HEK293 (cell line): ENCODE measurements around the gene LSS.

Source experiments
- CTCF ChIA-PET: fragments of 350-600 bp; formaldehyde crosslinking; extraction: SDS; loops from one replicate; lab custom pipeline; 2021; ENCODE audit warnings: antibody characterized with exemption; lab: Yijun Ruan, JAX
- POLR2A ChIA-PET: fragments of 300-600 bp; formaldehyde crosslinking; extraction: SDS; loops from one replicate; lab custom pipeline; 2020; ENCODE audit warnings: antibody characterized with exemption, inconsistent platforms; lab: Yijun Ruan, JAX
- H3K27ac ChIP-seq: fragments of 200-500 bp; sonication (Bioruptor generic); 2 replicates; pipeline ENCODE4 v1.5.1; 2014; ENCODE audit warnings: low read depth, low read length, control low read depth, inconsistent platforms; ENCODE audit errors: extremely low read depth
- H3K36me3 ChIP-seq, 2 experiments: fragments of 200-500 bp in 1 of 2; sonication (Bioruptor generic) in 1 of 2; 1 replicate in 1 of 2; 2 replicates in 1 of 2; pipeline ENCODE4 v1.5.1; 2014 to 2017; ENCODE audit warnings: inconsistent platforms in 2 of 2, low read length in 2 of 2; ENCODE audit not compliant: control insufficient read depth in 2 of 2, insufficient read depth in 1 of 2
- H3K4me1 ChIP-seq: fragments of 200-500 bp; sonication (Bioruptor generic); 2 replicates; pipeline ENCODE4 v1.5.1; 2014; ENCODE audit warnings: mild to moderate bottlenecking, low read length, inconsistent platforms; ENCODE audit not compliant: control insufficient read depth, insufficient read depth
- H3K4me3 ChIP-seq: 2 replicates; pipeline ENCODE4 v1.5.1; 2011; ENCODE audit warnings: low read depth, mild to moderate bottlenecking, control low read depth, low read length, moderate library complexity
- H3K9me3 ChIP-seq: fragments of 200-500 bp; sonication (Bioruptor generic); 2 replicates; pipeline ENCODE4 v1.5.1; 2014; ENCODE audit warnings: low read depth, low read length, inconsistent platforms; ENCODE audit not compliant: control insufficient read depth, insufficient read depth
- EGR2 ChIP-seq: fragments of 450-650 bp; formaldehyde crosslinking; IDR thresholded peaks from 2 replicates; pipeline ENCODE4 v1.5.1; 2016; ENCODE audit warnings: low read depth, missing biosample characterization, missing genetic modification characterization
- GFI1B ChIP-seq: fragments of 450-650 bp; formaldehyde crosslinking; IDR thresholded peaks from 2 replicates; pipeline ENCODE4 v1.5.1; 2016; ENCODE audit warnings: missing biosample characterization, missing genetic modification characterization
- HOXC10 ChIP-seq: sonication (generic); formaldehyde crosslinking; IDR thresholded peaks from 2 replicates; pipeline ENCODE4 v1.8.1; 2023; ENCODE audit warnings: mild to moderate bottlenecking, missing genetic modification reagents
- MYNN ChIP-seq: fragments of 450-650 bp; formaldehyde crosslinking; IDR thresholded peaks from 2 replicates; pipeline ENCODE4 v1.5.1; 2016; ENCODE audit warnings: missing biosample characterization, missing genetic modification characterization, borderline replicate concordance
- SCRT2 ChIP-seq: fragments of 450-650 bp; formaldehyde crosslinking; IDR thresholded peaks from 2 replicates; pipeline ENCODE4 v1.5.1; 2016; ENCODE audit warnings: missing biosample characterization, missing genetic modification characterization
- TRIM28 ChIP-seq: IDR thresholded peaks from 2 replicates; pipeline ENCODE4 v1.6.1; 2011; ENCODE audit warnings: low read length, control low read depth, borderline replicate concordance
- ZBTB20 ChIP-seq: fragments of 450-650 bp; formaldehyde crosslinking; IDR thresholded peaks from 2 replicates; pipeline ENCODE4 v1.5.1; 2016; ENCODE audit warnings: missing biosample characterization, missing genetic modification characterization
- ZNF292 ChIP-seq: fragments of 450-650 bp; formaldehyde crosslinking; IDR thresholded peaks from 2 replicates; pipeline ENCODE4 v1.5.1; 2016; ENCODE audit warnings: low read depth, missing biosample characterization, missing genetic modification characterization, borderline replicate concordance
- ZNF354C ChIP-seq: fragments of 450-650 bp; formaldehyde crosslinking; IDR thresholded peaks from 2 replicates; pipeline ENCODE4 v1.5.1; 2016; ENCODE audit warnings: missing biosample characterization, missing genetic modification characterization, low read depth, borderline replicate concordance
- ZNF510 ChIP-seq: fragments of 450-650 bp; formaldehyde crosslinking; IDR thresholded peaks from 2 replicates; pipeline ENCODE4 v1.5.1; 2018; ENCODE audit warnings: mild to moderate bottlenecking, missing genetic modification characterization, missing biosample characterization; ENCODE audit not compliant: insufficient replicate concordance
- ZSCAN23 ChIP-seq: fragments of 450-650 bp; formaldehyde crosslinking; IDR thresholded peaks from 2 replicates; pipeline ENCODE4 v1.5.1; 2016; ENCODE audit warnings: missing biosample characterization, missing genetic modification characterization
- TF ChIP-seq, protein P1 (sequence below): fragments of 450-650 bp; formaldehyde crosslinking; IDR thresholded peaks from 2 replicates; pipeline ENCODE4 v1.5.1; 2016; ENCODE audit warnings: missing biosample characterization, missing genetic modification characterization, low read depth
- TF ChIP-seq, protein P2 (sequence below): fragments of 450-650 bp; formaldehyde crosslinking; IDR thresholded peaks from 2 replicates; pipeline ENCODE4 v1.5.1; 2017; ENCODE audit warnings: missing biosample characterization, missing genetic modification characterization
- TF ChIP-seq, protein P3 (sequence below): fragments of 450-650 bp; IDR thresholded peaks from 2 replicates; pipeline ENCODE4 v1.5.1; 2018; ENCODE audit warnings: missing biosample characterization, mild to moderate bottlenecking, missing genetic modification characterization
- TF ChIP-seq, protein P4 (sequence below): fragments of 450-650 bp; formaldehyde crosslinking; IDR thresholded peaks from 2 replicates; pipeline ENCODE4 v1.5.1; 2016; ENCODE audit warnings: missing biosample characterization, missing genetic modification characterization
- TF ChIP-seq, protein P5 (sequence below): fragments of 450-650 bp; formaldehyde crosslinking; IDR thresholded peaks from 2 replicates; pipeline ENCODE4 v1.5.1; 2017; ENCODE audit warnings: missing biosample characterization, missing genetic modification characterization
- TF ChIP-seq, protein P6 (sequence below): fragments of 450-650 bp; formaldehyde crosslinking; IDR thresholded peaks from 2 replicates; pipeline ENCODE4 v1.5.1; 2016; ENCODE audit warnings: missing biosample characterization, missing genetic modification characterization

The LSS gene

DNA sequence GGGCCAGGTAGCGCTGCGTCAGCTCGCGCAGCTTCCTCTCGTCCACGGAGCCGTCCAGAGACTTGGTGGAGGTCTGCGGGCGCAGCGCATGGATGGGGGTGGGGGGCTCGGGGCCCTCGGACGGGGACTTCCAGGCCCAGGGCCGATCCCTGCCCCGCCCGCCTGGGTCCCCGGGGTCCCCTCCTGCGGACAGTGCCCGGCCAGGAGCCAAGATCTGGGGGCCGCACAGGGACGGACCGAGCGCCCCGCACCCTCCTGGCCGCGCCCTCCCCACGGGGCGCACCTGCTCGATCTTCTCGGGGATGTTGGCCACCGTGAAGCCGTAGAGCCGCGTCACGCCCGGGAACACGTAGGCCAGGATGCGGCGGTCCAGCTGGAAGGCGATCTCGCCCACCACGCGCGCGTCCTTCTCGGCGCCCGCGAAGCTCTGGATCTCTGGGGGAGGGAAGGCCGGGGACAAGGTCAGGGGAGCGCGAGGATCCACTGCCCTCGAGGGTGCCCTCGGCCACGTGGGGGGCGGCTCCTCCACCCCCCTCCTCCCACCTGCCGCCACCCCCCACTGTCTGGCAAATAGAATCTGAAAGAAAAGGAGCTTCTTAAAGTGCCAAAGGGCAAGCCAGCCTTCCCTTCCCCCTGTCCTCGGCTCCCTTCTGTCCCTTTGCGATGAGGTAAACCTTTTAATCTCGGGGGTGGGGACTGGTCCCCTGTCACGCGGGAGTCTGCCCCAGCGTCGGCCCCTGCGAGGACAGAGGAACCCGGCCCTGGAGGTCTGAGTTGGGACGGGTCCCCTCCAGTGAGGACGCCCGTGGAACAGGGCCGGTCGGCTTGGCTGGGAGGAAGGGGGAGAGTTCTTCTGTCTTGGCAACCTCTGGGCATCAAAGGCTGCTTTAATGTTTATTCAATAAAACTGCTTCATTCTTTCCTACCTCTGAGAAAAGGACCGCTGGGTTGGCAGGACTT, 66.7 kb downstream of the LSS start:
- H3K4me1 ChIP-seq, result no peaks in the 10 kb centered on the region
- ChIA-PET POLR2A (no interaction called here), CTCF (interaction anchor here (0.6 to 2.8 kb wide), 3 partner anchors 9 to 42 kb away, joined by 3 to 9 read pairs (median 3); no protein-coding TSS in a partner anchor)
- no peaks in the 10 kb centered on the region for H3K9me3 ChIP-seq
- TF ChIP-seq ZNF510 (tag by site-specific recombination) (no peak), EGR2 (tag by site-specific recombination) (no peak)
- no peak overlapping the region for H3K4me3 ChIP-seq
- no peaks in the 10 kb centered on the region for H3K36me3 ChIP-seq
- H3K27ac ChIP-seq, result no peak overlapping the region

DNA sequence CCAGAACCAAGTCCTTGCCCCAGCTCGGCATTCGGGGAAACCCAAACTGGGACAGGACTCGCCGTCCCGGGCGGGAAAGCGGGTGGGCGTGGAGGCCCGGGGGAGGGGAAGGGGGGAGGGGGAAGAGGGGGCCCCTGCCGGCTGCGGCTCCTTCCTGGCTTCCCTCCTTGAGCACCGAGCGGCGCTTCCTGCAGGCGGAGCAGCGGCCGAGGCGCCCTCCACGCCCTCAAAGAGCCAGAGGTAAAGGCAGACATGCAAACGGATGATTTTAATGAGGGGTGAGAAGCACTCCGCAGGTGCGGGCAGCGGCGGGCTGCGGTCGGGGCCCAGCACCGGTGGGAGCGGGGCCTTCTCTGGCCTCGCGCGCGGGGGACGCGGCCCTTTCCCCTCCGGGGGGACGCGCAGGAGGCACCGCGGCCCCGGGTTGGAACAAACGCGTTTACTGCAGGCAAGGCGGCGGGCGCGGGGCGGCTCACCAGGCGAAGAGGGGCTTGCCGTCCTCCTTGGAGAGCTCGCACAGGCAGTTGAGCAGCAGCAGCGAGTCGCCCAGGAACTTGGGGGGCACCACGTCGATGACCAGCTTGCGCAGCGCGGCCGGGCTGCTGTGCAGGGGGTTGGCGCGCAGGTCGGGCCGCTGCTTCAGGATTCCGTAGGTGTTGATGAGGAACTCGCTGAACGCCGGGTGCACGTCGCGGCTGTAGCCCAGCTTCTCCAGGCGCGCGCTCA, 67.5 kb downstream of the LSS start:
- no peak overlapping the region for H3K4me3 ChIP-seq
- CTCF ChIA-PET, result no interaction called here
- no peak for TF ChIP-seq ZBTB20 (tag by site-specific recombination)
- no peak for TF ChIP-seq ZNF354C (tag by site-specific recombination)
- no peak for TF ChIP-seq SCRT2 (tag by site-specific recombination)

DNA sequence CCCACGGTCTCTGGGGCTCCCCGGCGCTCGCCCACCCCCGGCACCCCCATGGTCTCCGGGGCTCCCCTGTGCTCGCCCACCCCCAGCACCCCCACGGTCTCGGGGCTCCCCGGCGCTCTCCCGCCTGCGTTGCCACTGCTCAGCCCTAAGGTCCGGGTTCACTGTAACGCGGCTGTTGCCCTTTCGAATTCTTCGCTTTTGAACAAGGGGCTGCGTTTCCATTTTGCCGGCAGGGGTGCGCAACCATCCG, 68.0 kb downstream of the LSS start:
- Histone ChIP-seq H3K27ac (no peak overlapping the region), H3K9me3 (no peaks in the 10 kb centered on the region), H3K4me3 (no peak overlapping the region), H3K36me3 (no peaks in the 10 kb centered on the region), H3K4me1 (no peaks in the 10 kb centered on the region)
- CTCF ChIA-PET, result no interaction called here
- POLR2A ChIA-PET, result no interaction called here
- no peak for TF ChIP-seq MYNN
- TF ChIP-seq, protein P1, sequence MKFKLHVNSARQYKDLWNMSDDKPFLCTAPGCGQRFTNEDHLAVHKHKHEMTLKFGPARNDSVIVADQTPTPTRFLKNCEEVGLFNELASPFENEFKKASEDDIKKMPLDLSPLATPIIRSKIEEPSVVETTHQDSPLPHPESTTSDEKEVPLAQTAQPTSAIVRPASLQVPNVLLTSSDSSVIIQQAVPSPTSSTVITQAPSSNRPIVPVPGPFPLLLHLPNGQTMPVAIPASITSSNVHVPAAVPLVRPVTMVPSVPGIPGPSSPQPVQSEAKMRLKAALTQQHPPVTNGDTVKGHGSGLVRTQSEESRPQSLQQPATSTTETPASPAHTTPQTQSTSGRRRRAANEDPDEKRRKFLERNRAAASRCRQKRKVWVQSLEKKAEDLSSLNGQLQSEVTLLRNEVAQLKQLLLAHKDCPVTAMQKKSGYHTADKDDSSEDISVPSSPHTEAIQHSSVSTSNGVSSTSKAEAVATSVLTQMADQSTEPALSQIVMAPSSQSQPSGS (tag by site-specific recombination), result no peak
- TF ChIP-seq GFI1B, result no peak
- TF ChIP-seq, protein P2, sequence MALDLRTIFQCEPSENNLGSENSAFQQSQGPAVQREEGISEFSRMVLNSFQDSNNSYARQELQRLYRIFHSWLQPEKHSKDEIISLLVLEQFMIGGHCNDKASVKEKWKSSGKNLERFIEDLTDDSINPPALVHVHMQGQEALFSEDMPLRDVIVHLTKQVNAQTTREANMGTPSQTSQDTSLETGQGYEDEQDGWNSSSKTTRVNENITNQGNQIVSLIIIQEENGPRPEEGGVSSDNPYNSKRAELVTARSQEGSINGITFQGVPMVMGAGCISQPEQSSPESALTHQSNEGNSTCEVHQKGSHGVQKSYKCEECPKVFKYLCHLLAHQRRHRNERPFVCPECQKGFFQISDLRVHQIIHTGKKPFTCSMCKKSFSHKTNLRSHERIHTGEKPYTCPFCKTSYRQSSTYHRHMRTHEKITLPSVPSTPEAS (tag by site-specific recombination), result no peak
- TF ChIP-seq ZNF510 (tag by site-specific recombination), result no peak
- TF ChIP-seq, protein P3, sequence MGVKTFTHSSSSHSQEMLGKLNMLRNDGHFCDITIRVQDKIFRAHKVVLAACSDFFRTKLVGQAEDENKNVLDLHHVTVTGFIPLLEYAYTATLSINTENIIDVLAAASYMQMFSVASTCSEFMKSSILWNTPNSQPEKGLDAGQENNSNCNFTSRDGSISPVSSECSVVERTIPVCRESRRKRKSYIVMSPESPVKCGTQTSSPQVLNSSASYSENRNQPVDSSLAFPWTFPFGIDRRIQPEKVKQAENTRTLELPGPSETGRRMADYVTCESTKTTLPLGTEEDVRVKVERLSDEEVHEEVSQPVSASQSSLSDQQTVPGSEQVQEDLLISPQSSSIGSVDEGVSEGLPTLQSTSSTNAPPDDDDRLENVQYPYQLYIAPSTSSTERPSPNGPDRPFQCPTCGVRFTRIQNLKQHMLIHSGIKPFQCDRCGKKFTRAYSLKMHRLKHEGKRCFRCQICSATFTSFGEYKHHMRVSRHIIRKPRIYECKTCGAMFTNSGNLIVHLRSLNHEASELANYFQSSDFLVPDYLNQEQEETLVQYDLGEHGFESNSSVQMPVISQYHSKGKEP, result no peak
- TF ChIP-seq, protein P4, sequence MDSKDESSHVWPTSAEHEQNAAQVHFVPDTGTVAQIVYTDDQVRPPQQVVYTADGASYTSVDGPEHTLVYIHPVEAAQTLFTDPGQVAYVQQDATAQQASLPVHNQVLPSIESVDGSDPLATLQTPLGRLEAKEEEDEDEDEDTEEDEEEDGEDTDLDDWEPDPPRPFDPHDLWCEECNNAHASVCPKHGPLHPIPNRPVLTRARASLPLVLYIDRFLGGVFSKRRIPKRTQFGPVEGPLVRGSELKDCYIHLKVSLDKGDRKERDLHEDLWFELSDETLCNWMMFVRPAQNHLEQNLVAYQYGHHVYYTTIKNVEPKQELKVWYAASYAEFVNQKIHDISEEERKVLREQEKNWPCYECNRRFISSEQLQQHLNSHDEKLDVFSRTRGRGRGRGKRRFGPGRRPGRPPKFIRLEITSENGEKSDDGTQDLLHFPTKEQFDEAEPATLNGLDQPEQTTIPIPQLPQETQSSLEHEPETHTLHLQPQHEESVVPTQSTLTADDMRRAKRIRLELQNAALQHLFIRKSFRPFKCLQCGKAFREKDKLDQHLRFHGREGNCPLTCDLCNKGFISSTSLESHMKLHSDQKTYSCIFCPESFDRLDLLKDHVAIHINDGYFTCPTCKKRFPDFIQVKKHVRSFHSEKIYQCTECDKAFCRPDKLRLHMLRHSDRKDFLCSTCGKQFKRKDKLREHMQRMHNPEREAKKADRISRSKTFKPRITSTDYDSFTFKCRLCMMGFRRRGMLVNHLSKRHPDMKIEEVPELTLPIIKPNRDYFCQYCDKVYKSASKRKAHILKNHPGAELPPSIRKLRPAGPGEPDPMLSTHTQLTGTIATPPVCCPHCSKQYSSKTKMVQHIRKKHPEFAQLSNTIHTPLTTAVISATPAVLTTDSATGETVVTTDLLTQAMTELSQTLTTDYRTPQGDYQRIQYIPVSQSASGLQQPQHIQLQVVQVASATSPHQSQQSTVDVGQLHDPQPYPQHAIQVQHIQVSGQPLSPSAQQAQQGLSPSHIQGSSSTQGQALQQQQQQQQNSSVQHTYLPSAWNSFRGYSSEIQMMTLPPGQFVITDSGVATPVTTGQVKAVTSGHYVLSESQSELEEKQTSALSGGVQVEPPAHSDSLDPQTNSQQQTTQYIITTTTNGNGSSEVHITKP (tag by site-specific recombination), result no peak
- TF ChIP-seq HOXC10 (CRISPR knock-in tag), result no peak
- TF ChIP-seq TRIM28, result no peak
- TF ChIP-seq ZNF292 (tag by site-specific recombination), result no peak
- TF ChIP-seq, protein P5, sequence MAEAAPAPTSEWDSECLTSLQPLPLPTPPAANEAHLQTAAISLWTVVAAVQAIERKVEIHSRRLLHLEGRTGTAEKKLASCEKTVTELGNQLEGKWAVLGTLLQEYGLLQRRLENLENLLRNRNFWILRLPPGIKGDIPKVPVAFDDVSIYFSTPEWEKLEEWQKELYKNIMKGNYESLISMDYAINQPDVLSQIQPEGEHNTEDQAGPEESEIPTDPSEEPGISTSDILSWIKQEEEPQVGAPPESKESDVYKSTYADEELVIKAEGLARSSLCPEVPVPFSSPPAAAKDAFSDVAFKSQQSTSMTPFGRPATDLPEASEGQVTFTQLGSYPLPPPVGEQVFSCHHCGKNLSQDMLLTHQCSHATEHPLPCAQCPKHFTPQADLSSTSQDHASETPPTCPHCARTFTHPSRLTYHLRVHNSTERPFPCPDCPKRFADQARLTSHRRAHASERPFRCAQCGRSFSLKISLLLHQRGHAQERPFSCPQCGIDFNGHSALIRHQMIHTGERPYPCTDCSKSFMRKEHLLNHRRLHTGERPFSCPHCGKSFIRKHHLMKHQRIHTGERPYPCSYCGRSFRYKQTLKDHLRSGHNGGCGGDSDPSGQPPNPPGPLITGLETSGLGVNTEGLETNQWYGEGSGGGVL, result no peak
- no peak for TF ChIP-seq ZSCAN23 (tag by site-specific recombination)
- TF ChIP-seq, protein P6, sequence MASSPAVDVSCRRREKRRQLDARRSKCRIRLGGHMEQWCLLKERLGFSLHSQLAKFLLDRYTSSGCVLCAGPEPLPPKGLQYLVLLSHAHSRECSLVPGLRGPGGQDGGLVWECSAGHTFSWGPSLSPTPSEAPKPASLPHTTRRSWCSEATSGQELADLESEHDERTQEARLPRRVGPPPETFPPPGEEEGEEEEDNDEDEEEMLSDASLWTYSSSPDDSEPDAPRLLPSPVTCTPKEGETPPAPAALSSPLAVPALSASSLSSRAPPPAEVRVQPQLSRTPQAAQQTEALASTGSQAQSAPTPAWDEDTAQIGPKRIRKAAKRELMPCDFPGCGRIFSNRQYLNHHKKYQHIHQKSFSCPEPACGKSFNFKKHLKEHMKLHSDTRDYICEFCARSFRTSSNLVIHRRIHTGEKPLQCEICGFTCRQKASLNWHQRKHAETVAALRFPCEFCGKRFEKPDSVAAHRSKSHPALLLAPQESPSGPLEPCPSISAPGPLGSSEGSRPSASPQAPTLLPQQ, result no peak

More for the DNA sequence above, 67.5 kb downstream of the LSS start:
- H3K36me3 ChIP-seq, result no peaks in the 10 kb centered on the region
- H3K9me3 ChIP-seq, result no peaks in the 10 kb centered on the region
- POLR2A ChIA-PET, result no interaction called here
- H3K27ac ChIP-seq, result no peak overlapping the region
- H3K4me1 ChIP-seq, result no peaks in the 10 kb centered on the region
